A549 treated with AZD2906 at 1 μM for 4 hours (cell line): Measurements from ENCODE around the gene TXNRD3. TPM values are rescaled to one million over a fixed set of nuclear protein-coding genes. Genes with fewer than 3 reads are reported as not detected.

Experiments used
- total RNA-seq: library from RNA; stranded (reverse); fragments of 200-300 nt; extraction: Qiagen RNA extraction; gene quantifications from 5 replicates; pipeline ENCODE4 v1.2.3, GENCODE V29; 2022

TXNRD3 gene
- 6.6 to 7.4 TPM (median 7.0 TPM) in 5 replicates for total RNA-seq

GRCh38 chr3:126654571-126655383 is at the start of gene TXNRD3:
TSS of gene TXNRD3 (minus strand) at chr3:126655124.

GRCh38 chr3:126703512-126704493 is 48.9 kb upstream of the TXNRD3 start, which contains the start of gene CHCHD6:
TSS of gene CHCHD6 (plus strand) at chr3:126704240. CDS start at chr3:126704313, 73 bp downstream.

GRCh38 chr3:126558336-126559071 is 96.4 kb downstream of the TXNRD3 start, which contains the start of gene C3orf22:
TSS of gene C3orf22 (minus strand) at chr3:126558932. CDS start at chr3:126553390, 5,542 bp downstream.

Other genes with a start within 250 kb of the TXNRD3 start
- gene ZXDC, start 179.2 kb downstream of the TXNRD3 start, total RNA-seq, result 7.8 to 9.4 TPM (median 9.1 TPM) in 5 replicates
- not detected in 5 replicates for gene UROC1, start 137.4 kb downstream of the TXNRD3 start, total RNA-seq
- gene CHST13, start 131.0 kb downstream of the TXNRD3 start, total RNA-seq, result 0.31 to 1.0 TPM (median 0.91 TPM) in 5 replicates
- gene C3orf22, start 96.2 kb downstream of the TXNRD3 start, total RNA-seq, result not detected in 5 replicates
- gene CHCHD6, start 49.1 kb upstream of the TXNRD3 start, total RNA-seq, result 16.9 to 22.3 TPM (median 20.3 TPM) in 5 replicates